HG02852 (cell line): ENCODE data around the gene SIK1.
"Not testable (repeated sequence)": the region's sequence is repeated elsewhere in the genome, so short reads cannot be mapped to it uniquely, and the experiment has no call there.

Source experiments
- ATAC-seq: cut with Tn5 transposase; IDR thresholded peaks from one replicate; pipeline ENCODE4 v1.9.1; 2021; ENCODE audit warnings: mild to moderate bottlenecking, moderate library complexity; ENCODE audit not compliant: unreplicated experiment

Gene SIK1

DNA sequence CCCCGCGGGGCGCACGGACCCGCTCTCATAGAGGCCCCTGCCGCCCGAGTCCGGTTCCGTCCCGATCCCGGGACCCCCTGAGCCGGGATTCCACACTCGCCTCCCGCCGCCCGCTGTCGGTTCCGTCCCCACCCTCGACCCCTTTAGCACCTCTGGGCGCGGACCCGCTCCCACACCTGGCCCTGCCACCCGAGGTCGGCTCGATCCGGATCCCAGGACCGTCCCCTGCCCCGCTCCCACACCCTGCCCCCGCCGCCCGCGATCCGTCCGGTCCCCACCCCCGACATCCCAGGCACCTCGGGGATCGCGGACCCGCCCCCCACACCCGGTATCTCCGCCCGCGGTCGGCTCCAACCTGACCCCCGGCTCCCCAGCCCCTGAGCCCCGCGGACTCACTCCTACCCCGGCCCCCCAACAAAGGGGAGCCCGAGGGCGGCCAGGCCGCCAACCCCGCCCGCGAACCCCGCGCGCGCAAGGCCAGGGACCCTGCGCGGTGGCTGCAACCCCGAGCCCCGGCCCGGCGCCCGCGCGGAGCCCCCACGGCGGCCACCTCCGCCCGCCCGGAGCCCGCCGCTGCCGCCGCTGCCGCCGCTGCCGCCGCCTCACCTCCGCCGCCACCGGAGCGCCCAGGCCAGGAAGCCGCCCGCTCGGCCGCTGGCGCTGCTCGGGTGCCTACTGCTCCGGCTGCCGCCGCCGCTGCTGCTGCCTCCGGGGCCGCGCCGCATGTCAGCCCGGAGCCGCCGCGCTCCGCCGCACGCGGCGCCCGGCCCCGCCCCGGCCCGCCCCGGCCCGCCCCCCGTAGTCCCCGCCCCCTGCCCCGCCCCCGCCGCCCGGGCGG, at the start of gene SIK1:
SIK1 (minus strand) TSS at position 728 of the 838 bp plus-strand sequence. CDS start 953 bp downstream, outside the sequence.
- ATAC-seq = not testable (repeated sequence)

DNA sequence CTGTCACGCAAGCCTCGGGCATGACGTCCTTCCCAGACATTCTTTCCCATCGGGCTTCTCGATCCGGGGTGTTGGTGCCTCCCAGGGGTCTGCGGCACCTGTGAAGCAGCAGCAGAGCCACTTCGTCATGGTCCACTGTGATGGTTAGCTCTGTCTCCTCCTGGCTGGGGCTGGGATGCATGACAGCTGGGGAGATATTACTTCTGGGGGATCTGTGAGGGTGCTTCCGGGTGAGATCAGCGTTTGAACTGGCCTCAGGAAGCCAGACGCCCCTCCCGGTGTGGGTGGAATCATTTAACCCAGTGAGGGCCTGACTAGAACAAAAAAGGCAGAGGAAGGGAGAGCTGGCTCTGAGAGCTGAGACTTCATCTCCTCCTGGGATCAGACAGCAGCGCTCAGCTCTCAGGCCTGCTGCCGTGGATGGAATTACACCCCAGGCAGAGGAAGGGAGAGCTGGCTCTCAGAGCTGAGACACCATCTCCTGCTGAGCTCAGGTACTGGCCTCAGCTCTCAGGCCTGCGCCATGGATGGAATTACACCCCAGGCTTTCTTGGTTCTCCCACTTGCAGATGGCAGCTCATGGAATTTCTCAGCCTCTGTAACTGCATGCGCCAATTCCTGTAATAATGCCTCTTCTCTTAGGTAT, 44.8 kb upstream of the SIK1 start:
- ATAC-seq = not testable (repeated sequence)

DNA sequence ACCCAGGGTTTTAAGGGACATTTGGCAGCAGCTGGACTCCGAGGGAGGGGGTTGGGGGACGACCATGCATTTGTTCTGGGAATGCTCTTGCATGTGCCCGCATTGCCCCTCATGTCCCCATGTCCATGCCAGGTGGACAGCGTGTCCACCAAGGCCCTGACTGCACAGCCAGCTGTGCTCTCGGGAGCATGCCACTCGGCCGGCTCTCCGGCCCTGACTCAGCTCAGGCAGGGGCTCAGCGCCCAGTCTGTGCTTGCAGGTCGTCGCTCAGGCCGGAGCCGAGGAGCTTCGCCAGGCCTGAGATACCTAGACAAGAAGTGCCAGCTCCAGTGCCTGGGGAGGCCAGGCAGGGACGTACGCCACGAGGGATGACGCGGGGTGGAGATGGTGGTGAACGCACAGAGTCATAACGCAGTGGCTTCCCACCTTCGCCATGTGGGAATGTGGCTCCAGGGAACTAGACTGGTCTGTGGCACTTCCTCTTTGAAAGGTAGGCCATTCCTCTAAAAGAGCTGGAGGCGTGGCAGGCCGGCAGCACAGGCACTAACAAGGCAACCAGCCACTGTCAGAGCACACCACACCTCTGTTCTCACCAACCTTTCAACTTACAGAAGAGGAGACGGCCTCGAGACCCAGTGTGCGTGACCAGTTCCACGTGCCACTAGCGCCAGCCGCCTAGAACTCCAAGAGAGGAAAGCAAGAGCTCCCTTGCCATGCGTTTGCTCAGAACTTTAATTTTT, 43.0 kb upstream of the SIK1 start:
- ATAC-seq = not testable (repeated sequence)

DNA sequence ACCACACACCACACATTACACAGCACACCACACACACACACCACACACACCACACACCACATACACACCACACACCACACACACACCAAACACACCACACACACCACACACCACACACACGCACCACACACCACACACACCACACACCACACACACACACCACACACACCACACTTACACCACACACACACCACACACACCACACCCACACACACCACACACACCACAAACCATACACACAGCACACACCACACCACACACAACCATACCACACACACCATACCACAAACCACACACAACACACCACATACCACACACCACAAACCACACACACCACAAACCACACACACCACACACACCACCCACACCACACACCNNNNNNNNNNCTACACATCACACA, 40.9 kb upstream of the SIK1 start:
- ATAC-seq = no peak

DNA sequence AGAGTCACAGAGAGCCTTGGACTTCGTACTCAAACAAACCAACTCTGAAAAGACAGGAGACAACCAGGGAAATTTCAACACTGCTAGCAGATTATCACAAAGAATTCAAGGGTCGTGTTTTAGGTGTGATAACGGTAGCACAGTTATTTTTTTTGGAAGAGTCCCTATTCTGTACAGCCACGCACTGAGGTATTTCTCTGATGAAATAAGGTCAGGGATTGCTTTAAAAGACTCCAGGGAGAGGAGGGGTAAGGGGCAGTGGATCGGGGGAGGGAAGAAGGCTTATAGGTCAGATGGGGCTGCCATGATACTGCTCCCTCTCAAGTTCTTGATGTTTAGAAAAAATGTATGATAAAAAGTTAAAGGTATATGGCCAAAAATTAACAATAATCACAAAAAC, 38.2 kb upstream of the SIK1 start:
- not testable (repeated sequence) for ATAC-seq

DNA sequence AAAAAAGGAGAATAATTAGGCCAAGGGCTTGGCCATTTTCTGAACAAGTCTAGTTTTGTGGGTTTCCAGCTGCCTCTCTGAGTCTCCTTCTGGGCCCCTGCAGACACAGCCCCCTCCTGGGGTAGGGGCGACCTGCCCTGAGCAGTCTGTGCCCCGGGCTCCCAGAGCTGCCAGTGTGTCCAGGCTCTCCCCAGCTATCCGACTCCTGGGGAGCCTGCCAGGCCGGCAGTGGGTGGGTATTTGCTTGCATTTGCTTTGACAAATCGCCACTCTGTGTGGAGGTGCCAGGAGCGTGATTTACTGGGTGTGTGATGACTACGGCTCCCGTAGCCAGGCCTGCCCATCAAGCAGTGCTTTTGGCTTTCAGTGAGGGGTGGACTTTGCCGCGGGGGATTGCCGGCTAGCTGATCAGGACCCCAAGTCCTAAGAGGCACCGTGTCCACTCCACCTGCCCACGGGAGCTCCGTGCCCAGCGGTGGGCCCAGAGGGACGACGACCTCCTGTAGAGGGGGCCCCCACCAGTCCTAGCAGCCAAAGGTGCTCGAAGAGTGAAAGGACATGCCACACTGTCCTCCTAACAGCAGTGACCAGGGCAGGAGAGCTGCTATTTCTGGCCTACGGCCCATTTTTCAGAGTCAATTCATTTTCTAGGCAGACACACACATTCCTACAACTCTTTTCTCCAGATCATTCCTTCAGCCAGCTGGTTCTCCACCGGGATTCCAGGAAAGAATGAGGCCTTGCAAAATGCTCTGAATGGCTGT, 36.7 kb upstream of the SIK1 start:
- not testable (repeated sequence) for ATAC-seq

DNA sequence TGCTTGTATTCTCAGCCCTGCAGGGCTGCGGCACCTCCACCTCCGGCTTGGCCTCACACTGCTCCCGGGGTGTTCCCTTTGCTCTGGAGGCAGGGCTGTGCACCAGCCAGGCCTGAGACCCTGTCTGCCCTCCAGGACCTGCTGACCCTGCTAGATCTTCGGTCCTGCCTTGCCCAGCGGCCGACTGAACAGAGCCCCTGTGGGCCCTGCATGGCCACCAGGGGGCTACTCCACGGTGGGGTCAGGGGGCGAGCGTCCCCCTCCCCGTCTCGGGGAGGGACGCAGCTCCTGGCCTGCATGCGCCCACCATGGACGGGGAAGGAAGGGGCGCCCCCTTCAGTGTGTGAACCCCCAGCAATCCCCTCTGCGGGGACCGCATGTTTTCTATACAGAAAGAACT, 36.0 kb upstream of the SIK1 start:
- not testable (repeated sequence) for ATAC-seq

DNA sequence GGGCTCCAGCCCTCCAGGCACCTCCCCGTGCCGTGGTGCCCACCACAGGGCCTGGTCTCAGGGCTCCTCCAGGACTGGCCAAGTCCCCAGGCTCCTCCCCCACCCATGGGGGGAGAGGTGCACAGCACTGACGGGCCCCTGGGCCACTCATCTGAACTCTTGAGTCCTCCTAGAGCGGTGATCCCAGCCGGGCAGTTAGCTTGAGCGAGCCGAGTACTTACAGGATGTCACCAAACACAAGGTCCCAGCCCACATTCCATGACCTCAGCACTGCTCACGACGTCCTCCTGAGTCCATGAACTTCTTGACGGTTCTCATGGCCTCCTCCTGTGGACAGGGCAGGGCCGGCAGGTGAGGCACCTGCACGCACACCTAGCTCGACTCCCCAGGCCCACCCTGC, 33.5 kb upstream of the SIK1 start:
- ATAC-seq = not testable (repeated sequence)

DNA sequence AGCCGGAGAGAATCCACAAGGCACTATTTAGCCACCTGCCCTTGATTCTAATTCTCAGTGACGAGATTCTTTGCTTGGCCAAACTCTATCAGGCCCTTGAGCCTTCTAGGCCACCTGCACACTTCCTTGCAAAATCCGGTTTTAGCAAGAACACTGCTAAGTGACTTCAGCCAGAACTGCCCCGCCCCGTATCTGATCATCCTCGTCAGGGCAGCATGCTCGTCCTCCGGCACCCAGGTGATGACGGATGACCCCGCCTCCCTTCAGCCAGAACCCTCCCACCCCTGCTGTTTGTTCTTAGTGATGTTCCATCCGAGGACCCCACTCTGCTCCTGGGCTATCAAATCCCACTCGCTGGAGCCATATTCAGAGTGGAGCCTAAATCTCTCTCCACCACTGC, 32.1 kb upstream of the SIK1 start:
- ATAC-seq = not testable (repeated sequence)

DNA sequence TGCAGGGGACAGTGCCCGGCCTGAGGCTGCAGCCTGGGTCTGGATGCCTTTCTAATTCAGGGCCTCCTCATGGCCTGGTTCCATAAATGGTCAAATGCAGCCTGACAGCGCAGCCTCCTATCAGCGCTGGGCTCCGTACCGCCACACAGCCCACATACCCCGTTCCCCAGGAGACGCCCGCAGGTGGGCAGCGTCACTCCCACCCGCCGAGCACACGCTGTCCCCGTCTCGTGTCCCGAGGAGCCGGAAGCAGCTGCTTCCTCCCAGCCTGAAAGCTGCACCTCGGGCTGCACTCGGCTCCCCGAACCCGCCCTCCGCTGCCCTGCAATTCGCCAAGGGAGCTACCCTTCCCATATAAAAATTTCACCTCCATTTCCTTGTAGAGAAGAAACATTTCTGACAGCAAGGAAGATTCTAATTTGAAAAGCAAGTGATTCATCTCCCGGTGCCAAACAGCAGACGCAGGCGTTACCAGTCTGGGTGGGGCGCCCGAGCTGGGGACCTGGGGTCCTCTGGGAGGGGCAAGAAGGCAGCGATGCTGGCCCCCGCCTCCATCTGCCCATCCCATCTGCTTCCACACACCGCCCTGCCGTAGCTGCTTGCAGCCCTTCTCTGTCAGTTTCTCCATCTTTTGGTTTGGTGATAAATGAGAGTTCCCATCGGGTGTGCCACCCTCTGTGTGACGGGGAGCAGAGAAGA, 29.8 kb upstream of the SIK1 start:
- ATAC-seq = not testable (repeated sequence)

DNA sequence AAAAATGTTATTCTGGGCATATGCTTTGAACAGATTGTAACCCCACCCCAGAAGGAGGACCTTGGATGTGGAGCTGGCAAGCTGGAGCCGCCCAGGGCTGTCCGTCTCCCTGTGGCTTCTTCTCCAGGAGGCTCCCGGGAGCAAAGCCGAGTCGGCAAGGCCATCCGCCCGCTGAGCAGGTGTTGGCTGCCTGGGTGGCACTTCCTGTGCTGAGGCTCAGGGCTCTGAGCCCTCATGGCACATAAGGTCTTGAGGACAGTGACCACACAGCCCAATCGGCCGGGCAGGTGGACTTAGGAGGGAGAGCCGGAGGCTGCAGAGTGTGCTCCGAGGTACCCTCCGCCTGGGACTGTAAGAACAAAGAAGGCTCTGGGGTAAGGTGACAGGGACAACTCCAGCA, 28.8 kb upstream of the SIK1 start:
- ATAC-seq = not testable (repeated sequence)

DNA sequence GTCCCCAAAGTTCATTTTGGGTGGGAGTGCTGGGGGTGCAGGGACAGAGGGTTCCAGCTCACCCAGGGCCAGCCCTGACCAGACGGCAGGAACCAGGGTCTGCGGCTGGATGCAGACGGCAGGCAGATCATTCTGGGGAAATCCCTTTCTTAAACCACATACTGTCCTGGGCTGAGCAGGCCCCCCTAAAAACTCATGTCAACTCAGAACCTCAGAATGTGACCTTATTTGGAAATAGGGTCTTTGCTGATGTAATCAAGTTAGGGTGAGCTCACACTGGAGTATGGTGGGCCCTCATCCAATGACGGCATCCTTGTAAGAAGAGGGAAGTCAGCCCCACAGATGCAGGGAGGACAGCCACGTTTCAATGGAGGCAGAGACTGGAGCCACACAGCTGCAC, 27.2 kb upstream of the SIK1 start:
- ATAC-seq = not testable (repeated sequence)

DNA sequence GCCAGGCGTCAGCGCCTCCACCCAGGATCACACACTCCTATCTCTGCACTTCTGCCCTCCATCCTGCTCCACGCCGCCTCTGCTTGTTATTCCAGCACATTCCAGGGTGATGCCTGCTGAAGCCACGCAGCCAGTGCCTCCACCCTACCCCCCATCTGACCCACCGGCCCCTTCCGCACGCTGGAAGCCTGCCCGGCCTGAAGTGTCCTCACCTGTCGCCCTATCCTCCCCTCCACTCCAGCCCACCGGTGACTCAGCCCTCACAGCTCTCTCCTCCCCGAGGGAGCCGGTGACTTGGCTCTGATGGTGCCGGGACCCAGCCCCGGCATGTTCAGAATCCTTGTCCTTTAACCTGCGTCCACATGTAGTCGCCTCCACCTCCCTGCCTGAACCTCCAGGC, 24.9 kb upstream of the SIK1 start:
- not testable (repeated sequence) for ATAC-seq

DNA sequence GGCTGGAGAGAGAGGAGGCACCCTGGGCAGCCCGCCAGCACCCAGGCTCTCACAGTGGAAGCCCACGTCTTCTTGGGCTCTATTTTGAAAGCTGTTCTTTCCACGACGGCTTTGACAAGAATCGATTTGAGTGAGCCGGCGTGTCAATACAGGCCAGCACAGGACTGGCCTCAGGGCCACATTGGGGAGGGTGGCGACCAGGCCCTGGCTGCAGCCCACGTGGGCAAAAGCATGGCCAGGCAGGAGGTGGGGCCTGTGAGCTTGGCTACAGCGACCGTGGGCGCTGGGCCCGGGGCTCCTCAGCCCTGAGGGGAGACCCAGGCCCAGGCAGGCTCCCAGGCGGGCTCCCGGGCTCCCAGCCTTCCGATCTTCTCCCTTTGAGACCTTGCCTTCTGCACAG, 23.4 kb upstream of the SIK1 start:
- not testable (repeated sequence) for ATAC-seq

DNA sequence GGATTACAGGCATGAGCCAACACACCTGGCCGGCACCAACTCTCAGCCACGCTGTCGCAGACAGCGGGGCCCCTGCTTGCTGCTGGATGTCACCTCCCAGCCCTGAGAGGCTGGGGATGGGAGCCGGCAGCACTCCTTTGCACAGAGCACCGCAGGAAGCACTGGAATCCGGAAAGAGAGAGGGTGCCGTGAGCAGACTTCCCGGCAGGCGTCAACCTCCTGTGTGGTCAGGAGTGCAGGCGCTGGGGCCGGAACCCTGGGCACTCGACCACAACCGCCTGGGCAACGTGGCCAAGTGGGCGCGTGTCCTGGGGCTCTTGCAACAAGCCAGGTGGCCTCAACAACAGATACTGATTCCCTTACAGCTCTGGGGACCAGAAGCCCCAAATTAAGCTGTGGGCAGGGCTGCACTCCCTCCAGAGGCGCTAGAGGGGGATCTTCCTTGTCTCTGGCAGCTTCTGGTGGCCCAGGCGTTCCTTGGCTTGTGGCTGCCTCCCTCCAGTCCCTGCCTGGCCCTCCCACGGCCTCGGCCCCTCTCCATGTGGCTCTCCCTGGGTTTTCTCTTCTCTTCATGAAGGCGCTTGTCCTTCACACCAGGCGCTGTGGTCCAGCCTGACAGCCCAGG, 20.5 kb upstream of the SIK1 start:
- not testable (repeated sequence) for ATAC-seq

DNA sequence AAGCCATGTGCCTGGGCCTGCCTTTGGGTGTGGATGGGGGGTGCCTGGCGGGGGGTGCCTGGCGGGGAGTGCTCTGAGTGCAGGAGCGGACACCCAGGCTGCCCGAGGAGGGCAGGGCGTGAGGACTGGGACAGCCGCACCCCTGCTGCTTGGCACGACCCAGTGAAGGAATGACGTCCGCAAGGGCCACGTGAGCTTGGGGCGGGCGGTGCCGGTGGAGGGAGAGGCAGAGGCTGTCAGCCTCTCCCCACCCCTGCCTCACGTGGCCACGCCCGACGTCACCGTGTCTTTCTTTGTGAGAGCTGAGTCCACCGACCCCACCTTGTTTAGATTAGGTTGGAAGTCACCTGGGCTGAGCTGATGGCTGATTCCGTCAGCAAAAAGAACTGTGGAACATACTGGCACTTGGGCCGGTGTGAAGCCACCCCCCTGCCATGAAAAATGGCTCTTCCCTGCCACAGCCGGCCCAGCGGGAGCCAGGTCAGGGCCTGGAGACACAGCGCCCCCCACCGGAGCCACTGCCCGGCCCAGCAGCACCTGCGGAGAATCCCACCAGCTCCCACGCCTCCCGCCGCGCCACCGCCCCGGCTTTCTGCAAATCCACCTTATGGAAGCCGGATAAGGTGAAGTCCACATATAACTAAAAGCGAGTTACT, 19.5 kb upstream of the SIK1 start:
- not testable (repeated sequence) for ATAC-seq

DNA sequence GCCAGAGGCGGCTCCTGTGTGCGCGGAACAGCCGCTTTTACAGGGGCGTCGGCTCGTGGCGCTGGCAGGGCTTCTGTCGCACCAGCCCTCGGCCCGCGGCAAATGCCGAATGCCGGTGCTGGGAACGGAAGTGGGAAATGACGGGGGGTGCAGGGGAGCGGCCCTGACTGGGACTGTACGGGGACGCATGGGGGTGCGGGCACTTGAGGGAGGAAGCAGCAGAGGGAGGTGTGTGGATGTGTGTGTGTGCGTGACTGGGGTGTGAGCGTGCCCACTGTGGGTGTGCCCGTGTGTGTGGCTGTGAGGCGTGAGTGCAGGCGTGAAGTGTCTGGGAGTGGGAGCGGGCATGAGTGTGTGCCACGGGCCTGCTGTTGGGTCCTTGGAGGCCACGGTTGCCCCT, 17.6 kb upstream of the SIK1 start:
- not testable (repeated sequence) for ATAC-seq

DNA sequence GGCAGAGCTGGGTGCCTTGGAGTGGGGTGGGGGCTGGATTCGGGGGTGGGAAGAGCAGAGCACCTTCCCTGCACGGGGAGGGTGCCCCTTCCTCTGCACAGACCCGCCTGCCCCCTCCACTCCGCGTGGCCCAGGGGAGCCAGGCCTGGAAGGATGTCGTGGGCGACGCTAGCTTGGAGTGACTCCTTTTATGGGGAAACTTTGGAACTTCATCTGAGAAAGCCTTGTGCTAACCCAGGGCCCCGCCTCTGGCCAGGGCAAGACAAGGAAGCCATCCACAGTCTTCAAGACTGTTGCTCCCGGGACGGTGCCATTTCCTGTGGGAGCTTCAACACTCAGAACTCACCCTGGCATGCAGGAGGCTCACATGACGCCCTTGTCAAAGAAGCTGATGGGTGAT, 15.6 kb upstream of the SIK1 start:
- ATAC-seq = not testable (repeated sequence)
